ENCODE measurements around the gene PDXDC1. TPM values are rescaled to one million over a fixed set of nuclear protein-coding genes. Genes with fewer than 3 reads are reported as not detected.
"Not testable (repeated sequence)": the region's sequence is repeated elsewhere in the genome, so short reads cannot be mapped to it uniquely, and the experiment has no call there.

PDXDC1 gene
- total RNA-seq, 1 donor: 37.4 TPM

DNA sequence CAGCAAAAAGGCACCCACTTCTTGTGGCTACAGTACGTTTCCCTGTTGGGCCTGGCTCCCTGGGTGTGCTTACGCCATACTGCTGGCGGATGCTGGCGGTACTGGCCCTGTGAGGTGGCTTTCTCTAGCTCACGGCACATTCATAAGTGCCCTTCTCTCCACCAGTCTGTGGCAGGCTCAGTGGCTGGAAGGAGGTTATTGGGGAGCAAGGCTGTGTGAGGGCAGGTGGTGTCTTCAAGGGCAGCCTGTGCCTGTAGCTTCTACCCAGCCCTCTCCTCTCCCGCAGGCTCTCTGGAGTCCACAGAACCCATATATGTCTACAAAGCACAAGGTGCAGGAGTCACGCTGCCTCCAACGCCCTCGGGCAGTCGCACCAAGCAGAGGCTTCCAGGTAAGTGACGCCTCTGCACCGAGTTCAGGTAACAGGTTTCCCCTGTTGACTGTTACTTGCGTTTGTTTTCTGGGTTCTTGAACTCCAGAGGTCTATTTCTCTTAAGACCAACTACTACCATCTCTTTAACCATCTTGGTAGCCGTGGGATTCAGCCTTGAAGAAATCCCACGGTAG, 60.4 kb downstream of the PDXDC1 start:
- no peak for DNase-seq (ENCODE audit: low read depth in 2 of 3, low spot score in 2 of 3)

DNA sequence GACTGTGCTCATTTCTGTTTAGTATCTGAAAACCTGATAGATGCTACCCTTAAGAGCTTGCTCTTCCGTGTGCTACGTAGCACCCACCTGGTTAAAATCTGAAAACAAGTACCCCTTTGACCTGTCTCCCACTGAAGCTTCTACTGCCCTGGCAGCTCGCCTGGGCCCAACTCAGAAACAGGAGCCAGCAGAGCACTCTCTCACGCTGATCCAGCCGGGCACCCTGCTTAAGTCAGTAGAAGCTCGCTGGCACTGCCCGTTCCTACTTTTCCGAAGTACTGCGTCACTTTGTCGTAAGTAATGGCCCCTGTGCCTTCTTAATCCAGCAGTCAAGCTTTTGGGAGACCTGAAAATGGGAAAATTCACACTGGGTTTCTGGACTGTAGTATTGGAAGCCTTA, 62.2 kb downstream of the PDXDC1 start:
- DNase-seq (ENCODE audit: low read depth in 2 of 3, low spot score in 2 of 3): no peak

DNA sequence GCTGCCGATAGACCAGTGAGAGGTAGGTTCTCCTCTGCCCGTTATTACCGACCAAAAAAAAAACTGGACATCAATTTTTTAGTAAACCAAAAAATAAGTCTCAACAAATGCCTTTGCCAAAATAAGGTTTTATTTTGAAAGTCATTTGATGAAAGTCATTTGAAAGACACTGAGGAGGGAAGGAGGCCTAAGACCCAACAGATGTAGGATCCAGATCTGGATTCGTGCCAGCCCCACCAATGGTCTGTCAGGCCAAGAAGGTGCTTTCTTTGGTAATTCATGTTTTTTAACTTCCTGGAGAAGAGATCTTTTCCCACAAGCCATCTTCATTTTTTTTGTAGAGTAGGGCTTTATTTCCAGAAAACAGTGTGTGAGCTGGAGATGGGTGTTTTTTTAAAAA, 62.9 kb downstream of the PDXDC1 start:
- no peak for DNase-seq (ENCODE audit: low read depth in 2 of 3, low spot score in 2 of 3)

DNA sequence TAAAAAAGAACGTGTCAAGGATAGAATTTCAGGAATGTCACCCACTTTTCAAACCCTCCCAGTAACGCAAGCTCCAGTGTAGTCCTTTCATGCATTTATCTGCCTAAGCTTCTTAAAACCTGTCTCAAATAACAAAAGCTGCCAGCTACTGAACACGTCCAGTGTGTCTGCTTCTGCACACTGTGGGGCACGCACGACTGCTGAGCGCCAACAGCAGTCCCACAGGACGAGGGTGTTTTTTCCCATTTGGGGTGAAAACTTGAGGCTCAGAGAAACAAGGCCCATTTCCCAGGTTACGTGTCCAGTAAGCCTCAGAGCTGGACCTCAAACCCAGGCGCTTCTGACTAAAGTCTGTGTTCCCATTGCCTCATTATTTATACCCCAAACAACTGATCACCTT, 63.9 kb downstream of the PDXDC1 start:
- DNase-seq (ENCODE audit: low read depth in 2 of 3, low spot score in 2 of 3): no peak

DNA sequence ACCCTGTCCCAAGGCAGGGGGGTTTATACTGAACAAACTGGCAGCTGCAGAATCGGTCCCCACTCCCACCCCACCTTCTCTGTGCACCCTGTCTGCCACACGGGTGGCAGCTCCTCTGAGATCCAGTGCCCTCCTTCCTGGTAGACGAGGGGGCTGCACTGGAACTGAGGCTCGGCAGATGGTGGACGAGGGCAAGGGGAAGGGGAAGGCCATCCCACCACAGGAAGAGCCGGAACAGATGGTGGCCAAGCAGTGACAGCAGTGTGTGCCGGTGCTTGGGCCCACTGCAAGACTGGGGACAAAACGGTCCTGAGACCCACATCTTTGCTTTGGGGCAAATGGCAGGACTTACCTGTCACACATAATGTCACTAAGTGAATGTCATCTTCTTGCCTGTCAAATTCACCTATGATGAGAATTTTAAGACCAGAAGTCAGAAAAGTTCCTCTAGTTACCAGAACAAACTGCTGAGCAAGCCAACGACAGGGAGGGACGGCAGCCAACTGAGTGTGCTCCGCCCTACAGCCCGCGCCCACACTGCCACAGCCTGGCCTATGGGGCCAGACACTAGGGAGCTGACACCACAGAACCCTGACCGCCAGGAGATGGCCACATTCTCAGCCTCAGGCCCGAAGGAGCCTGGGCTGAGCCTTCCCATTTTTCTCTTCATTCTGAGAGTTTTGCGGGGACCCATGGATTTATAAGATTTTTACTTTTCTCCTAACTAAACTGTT, 66.6 kb downstream of the PDXDC1 start:
- peak in 2 of 3 donors; percentile 37 to 55 for DNase-seq (ENCODE audit: low read depth in 2 of 3, low spot score in 2 of 3)

DNA sequence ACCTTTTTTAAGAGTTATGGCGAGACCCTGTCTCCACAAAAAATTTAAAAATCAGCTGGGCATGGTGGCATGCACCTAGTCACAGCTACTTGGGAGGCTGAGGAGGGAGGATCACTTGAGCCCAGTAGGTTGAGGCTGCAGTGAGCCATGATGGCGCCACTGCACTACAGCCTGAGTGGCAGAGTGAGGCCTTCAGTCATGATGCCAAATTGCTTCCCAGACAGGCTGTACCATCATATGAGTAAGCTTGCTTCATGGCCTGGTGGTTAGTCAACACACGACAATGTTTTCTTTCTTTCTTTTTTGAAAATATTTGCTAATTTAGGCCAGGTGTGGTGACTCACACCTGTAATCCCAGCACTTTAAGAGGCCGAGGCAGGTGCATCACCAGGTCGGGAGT, 68.5 kb downstream of the PDXDC1 start:
- no peak for DNase-seq (ENCODE audit: low read depth in 2 of 3, low spot score in 2 of 3)

DNA sequence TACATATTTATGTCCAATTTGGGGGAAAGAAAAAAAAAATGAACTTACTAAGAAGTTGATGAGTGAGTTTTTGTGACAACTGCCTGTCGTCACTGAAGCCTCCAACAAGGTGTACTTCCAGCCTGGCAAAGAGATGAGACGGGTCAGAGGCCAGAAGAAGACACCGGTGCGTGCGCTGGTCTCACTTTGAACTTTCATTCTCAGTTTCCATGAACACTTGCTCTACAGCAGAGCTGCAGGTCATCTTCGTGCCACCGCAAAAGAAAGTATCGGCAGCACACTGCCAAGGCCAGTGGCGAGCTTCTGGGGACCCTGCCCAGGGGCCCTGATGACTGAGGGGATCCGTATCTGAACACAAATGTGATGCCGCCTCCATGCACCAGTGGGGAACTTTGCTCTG, 69.5 kb downstream of the PDXDC1 start:
- no peak for DNase-seq (ENCODE audit: low read depth in 2 of 3, low spot score in 2 of 3)

DNA sequence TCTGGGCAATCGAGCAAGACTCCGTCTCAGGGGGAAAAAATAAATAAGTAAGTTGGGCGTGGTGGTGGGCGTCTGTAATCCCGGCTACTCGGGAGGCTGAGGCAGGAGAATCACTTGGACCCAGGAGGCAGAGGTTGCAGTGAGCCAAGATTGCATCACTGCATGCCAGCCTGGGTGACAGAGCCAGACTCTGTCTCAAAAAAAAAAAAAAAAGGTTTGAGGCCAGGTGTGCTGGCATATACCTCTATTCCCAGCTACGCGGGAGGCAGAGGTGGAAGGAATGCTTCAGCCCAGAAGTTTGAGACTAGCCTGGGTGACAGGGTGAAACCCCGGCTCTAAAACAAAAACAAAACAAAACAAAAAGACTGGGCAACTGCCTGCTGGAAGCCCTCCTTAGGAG, 70.4 kb downstream of the PDXDC1 start:
- not testable (repeated sequence) for DNase-seq (ENCODE audit: low read depth in 2 of 3, low spot score in 2 of 3)

DNA sequence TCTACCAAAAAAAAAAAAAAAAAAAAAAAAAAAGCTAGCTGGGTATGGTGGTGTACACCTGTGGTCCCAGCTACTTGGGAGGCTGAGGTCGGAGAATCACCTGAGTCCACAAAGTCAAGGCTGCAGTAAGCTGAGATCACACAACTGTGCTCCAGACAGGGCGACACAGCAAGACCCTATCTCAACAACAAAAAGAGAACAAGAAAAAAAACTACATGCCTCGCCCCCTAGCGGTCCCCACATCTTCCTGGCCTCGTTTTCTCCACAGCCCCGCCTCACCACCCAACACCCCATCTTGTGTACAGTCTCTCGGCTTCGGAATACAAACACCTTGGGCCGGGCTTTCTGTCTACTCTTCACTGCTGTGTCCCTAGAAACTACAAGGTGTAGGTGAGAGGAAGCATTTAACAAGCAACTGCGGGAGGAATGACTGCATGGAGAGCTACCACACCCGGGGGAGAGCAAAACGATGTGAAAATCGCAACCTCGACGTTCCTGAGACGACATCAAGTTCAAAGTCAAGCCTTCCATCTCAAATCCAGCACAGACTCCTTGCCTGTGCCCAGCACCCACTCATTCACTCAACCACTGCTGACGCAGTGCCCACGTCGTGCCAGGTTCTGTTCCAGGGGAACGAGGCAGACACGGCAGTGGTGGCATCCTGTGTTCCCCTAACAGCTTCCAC, 72.0 kb downstream of the PDXDC1 start:
- no peak for DNase-seq (ENCODE audit: low read depth in 2 of 3, low spot score in 2 of 3)

DNA sequence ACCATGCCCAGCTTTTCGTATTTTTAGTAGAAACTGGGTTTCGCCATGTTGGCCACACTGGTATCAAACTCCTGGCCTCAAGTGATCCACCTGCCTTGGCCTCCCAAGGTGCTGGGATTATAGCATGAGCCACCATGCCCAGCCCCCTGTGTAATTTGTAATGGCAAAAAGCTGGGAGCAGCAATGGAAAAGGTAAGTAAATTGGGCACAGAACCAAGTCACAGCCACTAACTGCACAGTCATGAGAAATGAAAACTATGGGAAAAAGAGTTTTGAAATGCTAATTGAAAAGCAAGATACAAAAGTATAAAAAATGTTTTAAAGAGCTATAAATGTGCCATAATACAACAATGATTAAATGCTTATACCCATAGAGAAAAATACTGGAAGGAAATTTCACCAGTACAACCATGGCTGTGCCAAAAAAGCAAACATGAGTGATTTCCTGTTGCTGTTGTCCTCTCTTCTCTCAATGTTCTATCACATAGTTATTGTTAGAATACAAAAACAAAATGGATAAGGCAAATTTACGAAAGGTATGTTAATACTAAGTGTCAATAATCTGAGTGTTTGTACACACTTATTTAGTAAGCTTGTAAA, 74.9 kb downstream of the PDXDC1 start:
- no peak for DNase-seq (ENCODE audit: low read depth in 2 of 3, low spot score in 2 of 3)

DNA sequence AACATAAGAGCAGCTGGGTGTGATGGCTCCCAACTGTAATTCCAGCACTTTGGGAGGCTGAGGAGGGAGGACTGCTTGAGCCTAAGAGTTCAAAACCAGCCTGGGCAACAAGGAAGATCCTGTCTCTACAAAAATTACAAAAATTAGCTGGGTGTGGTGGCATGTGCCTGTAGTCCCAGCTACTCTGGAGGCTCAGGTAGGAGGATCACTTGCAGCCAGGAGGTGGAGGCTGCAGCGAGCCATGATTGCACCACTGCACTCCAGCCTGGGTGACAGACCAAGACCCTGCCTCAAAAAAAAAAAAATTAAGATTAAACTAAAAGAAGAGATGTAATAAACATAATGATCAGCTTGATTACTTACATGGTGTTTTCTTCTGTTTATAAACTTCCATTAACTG, 75.6 kb downstream of the PDXDC1 start:
- not testable (repeated sequence) for DNase-seq (ENCODE audit: low read depth in 2 of 3, low spot score in 2 of 3)

DNA sequence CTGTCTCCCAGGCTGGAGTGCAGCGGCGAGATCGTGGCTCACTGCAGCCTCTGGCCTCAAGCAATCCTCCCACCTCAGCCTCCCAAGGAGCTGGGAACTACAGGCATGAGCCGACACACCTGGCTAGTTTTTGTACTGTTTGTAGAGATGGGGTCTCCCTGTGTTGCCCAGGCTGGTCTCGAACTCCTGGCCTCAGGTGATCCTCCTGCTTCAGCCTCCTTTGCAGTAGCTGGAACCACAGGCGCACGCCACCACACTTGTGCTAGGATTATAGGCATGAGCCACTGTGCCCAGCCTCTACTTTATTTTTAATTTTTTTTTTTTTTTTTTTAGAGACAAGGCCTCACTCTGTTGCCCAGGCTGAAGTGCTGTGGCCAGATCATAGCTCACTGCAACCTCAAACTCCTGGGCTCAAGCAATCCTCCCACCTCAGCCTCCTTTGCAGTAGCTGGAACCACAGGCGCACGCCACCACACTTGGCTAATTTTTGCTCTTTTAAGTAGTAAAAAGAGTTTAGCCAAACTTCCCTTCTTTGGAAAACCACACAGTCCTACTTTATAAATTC, 76.6 kb downstream of the PDXDC1 start:
- no peak for DNase-seq (ENCODE audit: low read depth in 2 of 3, low spot score in 2 of 3)

DNA sequence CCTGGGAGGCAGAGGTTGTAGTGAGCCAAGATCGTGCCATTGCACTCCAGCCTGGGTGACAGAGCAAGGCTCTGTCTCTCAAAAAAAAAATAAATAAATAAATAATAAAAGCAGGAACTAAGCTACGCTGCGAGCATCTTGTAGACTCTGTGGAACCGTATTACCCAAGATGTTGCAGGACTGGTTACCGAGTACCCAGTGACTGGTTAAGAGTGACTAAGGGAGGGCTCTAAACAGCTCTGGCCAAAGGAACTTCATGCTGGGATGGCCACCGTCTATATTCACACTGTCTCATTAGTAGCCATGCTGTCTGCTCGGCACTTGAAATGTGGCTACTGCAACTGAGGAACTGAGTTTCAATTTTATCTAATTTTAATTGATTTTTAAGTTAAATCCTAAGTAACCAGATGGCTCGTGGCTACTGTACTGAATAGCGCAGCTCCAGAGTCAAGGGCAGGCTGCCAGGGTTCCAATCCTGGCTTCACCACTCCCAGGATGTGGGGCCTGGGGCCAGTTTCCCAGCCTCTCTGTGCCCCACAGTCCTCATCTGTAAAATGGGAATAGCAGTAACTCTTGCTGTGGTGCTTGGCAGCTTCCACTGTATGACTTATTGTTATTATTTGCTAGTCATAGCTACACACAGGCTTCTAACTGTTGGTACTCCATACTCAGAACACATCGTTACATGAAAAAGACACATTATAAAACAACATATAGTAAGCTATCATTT, 78.1 kb downstream of the PDXDC1 start:
- no peak for DNase-seq (ENCODE audit: low read depth in 2 of 3, low spot score in 2 of 3)

DNA sequence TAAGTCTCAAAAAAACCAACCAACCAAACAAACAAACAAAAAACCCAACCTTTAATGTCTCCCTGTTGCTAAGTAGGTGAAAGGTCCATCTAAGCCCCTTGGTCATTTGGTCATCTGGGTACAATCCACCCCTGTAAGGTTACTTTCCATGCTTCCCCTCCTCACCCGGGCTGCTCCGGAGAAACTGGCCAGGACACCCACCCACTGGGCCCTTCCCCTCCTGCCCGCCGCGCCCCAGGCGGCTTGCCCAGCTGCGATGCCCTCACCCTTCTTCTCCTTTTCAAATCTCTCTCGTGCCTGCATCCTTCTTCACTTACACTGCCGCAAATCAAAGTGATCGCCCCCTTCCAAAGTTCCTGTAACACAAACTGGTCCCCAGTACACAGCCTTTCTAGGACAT, 79.1 kb downstream of the PDXDC1 start:
- no peak for DNase-seq (ENCODE audit: low read depth in 2 of 3, low spot score in 2 of 3)

DNA sequence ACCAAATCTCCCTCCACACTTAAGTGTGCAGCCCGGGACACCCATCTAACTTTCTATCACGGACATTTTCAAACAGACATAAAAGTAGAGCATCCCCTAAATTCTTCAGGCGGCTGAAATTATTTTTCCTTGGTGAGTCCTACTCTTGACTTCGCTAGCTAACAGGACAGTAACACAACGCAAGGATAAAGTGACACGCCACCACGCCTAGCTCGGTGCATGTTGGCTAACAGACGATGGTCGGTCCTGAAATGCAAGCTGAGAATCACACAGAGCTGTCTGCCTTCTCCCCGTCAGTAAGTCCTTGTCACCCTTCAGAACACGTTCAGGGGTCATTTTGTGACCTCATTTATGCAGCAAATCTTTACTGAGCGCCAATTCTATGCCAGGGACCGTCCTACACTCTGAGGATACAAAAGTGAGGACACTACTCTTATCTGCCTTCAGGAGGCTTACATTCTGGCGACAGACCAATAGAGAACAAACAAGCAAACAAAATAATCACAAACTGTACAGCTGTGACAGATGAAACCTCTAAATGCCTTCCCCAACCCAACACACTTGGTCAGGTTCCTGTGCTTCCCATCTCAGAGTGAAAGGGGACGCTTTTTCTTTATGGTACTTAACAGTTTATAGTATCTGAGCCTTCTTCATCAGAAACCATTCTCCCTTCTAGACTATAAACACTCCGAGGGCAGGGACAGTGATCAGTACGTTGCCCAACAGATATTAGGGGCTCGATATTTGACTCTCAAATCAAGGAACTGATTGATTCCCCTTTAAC, 79.7 kb downstream of the PDXDC1 start:
- no peak for DNase-seq (ENCODE audit: low read depth in 2 of 3, low spot score in 2 of 3)

DNA sequence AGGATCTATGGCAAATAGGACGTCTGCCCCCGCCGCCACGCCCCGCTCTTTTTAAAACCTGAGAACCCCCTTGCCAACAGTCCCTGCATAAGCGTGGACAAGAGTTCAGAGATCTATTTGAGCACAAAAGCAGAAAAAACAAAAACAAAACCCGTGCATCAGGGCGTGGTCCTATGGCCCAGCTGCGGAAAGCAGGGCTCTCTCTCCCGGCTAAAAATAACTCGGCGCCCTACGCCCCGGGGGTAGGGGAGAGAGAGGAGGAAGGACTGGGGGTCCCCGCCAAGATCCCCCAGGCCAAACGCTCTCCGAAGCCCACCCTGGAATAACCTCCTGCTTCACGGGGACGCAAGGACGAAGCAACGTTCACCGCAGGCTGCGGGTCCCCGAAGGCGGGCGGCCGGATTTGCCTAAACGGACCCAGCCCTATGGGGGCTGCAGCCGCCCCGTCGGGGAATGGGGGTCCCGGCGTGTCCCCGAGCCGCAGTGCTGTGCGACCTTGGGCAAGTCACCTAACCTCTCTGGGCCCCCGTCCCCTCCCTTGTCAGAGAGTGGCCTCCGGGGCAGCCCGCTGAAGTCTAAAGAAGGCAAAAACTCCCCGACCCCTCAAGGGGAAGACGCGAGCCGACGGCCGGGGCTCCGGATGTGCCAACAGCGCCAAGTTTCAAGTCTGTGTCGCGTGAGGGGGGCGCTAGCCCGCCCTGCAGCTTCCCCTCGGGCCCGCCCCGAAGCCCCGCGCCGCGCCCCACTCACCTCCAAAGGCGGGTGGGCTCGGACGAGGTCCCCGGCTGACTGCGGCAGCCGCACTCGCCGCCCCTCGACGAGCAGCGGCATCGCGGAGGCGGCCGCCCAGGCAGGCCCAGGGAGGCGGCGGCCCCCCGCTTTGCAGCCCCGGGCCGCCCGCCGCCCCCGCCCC, 80.6 kb downstream of the PDXDC1 start:
- DNase-seq (ENCODE audit: low read depth in 2 of 3, low spot score in 2 of 3): peak in 2 of 3 donors; percentile 85 to 87

DNA sequence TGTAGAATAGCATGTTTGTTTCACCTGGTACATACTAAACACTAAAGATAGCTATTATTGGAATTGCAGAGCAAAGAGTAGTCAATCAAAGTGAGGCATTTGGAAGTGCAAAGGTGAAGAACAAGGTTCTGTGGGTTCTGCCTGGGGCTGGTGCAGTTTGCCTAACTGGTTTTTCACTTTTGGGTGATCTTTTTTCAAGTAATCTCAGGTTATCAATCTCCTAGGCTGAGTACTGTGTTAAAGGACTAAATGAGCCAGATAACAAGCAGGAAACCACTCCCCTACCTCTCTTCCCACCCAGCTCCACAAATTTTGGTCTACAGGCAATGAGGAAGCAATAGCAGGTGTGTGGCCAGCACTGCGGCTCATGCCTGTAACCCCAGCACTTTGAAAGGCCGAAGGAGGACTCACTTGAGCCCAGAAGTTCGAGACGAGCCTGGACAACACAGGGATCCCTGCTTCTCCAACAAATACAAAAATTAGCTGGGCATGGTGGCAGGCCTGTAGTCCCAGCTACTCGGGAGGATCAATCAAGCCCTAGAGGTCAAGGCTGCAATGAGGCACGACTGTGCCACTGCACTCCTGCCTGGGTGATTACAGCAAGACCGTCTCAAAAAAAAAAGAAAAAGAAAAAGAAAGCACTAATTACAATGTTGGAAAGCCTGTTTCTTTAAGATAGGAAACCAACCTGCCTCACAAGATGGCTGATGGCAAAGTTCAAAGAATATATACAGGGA, 83.0 kb downstream of the PDXDC1 start:
- no peak for DNase-seq (ENCODE audit: low read depth in 2 of 3, low spot score in 2 of 3)

DNA sequence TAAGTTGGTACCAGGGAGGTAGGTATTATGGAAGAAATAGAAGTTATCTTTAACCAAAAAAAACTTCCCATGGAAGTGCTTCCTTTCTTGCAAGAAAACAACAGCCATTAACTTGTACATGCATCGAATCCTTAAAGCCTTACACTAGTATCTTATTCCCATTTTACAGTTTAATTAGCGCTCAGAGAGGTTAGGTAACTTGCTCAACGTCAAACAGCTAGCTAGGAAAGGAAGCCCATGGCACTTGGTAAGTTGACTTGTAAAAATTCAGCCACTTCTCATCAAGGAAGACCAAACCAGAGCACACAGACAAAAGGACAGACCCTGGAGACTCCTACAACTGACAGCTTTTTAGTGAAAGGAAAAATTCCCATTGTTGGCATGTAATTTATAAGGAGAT, 84.5 kb downstream of the PDXDC1 start:
- DNase-seq (ENCODE audit: low read depth in 2 of 3, low spot score in 2 of 3): no peak
